Smooth muscle cell (in vitro differentiated cells): Measurements from ENCODE around the gene DPP10. TPM values are rescaled to one million over a fixed set of nuclear protein-coding genes. Genes with fewer than 3 reads are reported as not detected.

Experiments used
- DNase-seq: peaks from one replicate; lab custom pipeline; 2025; ENCODE audit not compliant: unreplicated experiment; lab: John Stamatoyannopoulos, UW
- H2AFZ ChIP-seq: fragments of 200-600 bp; sonication (generic); 2 replicates; pipeline ENCODE4 v1.6.0; 2016; ENCODE audit warnings: antibody characterized with exemption, low read depth, mild to moderate bottlenecking
- H3F3A ChIP-seq: fragments of 200-600 bp; sonication (generic); 2 replicates; pipeline ENCODE4 v1.6.0; 2017; ENCODE audit warnings: antibody characterized with exemption, low read depth
- H3K27ac ChIP-seq: fragments of 200-600 bp; sonication (generic); 2 replicates; pipeline ENCODE4 v1.5.1; 2016; ENCODE audit warnings: low read depth, mild to moderate bottlenecking
- H3K27me3 ChIP-seq: fragments of 200-600 bp; sonication (generic); 2 replicates; pipeline ENCODE4 v1.6.1; 2016; ENCODE audit warnings: low read depth, mild to moderate bottlenecking
- H3K36me3 ChIP-seq: fragments of 200-600 bp; sonication (generic); 2 replicates; pipeline ENCODE4 v1.5.1; 2016; ENCODE audit warnings: low read depth
- H3K4me1 ChIP-seq: fragments of 200-600 bp; sonication (generic); 2 replicates; pipeline ENCODE4 v1.5.1; 2016; ENCODE audit warnings: low read depth
- H3K4me2 ChIP-seq: fragments of 200-600 bp; sonication (generic); 2 replicates; pipeline ENCODE4 v1.6.0; 2016; ENCODE audit warnings: mild to moderate bottlenecking
- H3K4me3 ChIP-seq: fragments of 200-600 bp; sonication (generic); 2 replicates; pipeline ENCODE4 v1.5.1; 2016; ENCODE audit warnings: mild to moderate bottlenecking
- H3K79me2 ChIP-seq: fragments of 200-600 bp; sonication (generic); 2 replicates; pipeline ENCODE4 v1.6.0; 2016; ENCODE audit warnings: low read depth, mild to moderate bottlenecking
- H3K9ac ChIP-seq: fragments of 200-600 bp; sonication (generic); 2 replicates; pipeline ENCODE4 v1.6.0; 2016; ENCODE audit warnings: low read depth
- H3K9me3 ChIP-seq: fragments of 200-600 bp; sonication (generic); replicated peaks from 2 replicates; pipeline ENCODE4 v1.5.1; 2016; ENCODE audit warnings: low read depth
- H4K20me1 ChIP-seq: fragments of 200-600 bp; sonication (generic); 2 replicates; pipeline ENCODE4 v1.6.0; 2016; ENCODE audit warnings: low read depth
- CTCF ChIP-seq: fragments of 200-600 bp; sonication (generic); IDR thresholded peaks from 2 replicates; pipeline ENCODE4 v1.5.1; 2017; ENCODE audit warnings: borderline replicate concordance, mild to moderate bottlenecking, antibody characterized with exemption; ENCODE audit not compliant: insufficient read depth, poor library complexity, severe bottlenecking
- WGBS: methylation state at CpG from one replicate; pipeline ENCODE4 v1.1.7; 2016; ENCODE audit warnings: low lambda C conversion rate; 5-methylcytosine and 5-hydroxymethylcytosine counted together
- polyA plus RNA-seq: library from polyadenylated mRNA; unstranded; fragments of >200 nt; fragmentation: Nextera tagmentation; extraction: Ambion mirVana; gene quantifications from 2 replicates; pipeline ENCODE4 v1.2.1, GENCODE V29; 2016
- total RNA-seq: library from RNA; depleted of rRNA; stranded (reverse); fragments of >200 nt; gene quantifications from 2 replicates; pipeline ENCODE4 v1.2.3, GENCODE V29; 2014

Gene DPP10
- total and polyA plus RNA-seq, 2 experiments from 2014 or later = 3.6 TPM; not detected in 1

GRCh38 chr2:115305712-115306111 lies 863.3 kb downstream of the DPP10 start:
- Histone ChIP-seq H3K4me2 (no peak overlapping the region), H3K27me3 (no peaks in the 10 kb centered on the region), H4K20me1 (no peaks in the 10 kb centered on the region), H3K9ac (no peak overlapping the region), H2AFZ (no peak overlapping the region), H3K27ac (no peak overlapping the region), H3K36me3 (no peaks in the 10 kb centered on the region), H3K79me2 (no peaks in the 10 kb centered on the region), H3K4me1 (no peaks in the 10 kb centered on the region), H3F3A (no peaks in the 10 kb centered on the region), H3K9me3 (no peaks in the 10 kb centered on the region), H3K4me3 (no peak overlapping the region)
- 94% methylated on average over 1 of the region's 1 CpG for WGBS
- no peak for DNase-seq
- no peak for TF ChIP-seq CTCF

- 92% methylated on average over 4 of the region's 4 CpGs for WGBS
- H3K27me3 ChIP-seq = no peaks in the 10 kb centered on the region
- no peak overlapping the region for H3K4me2 ChIP-seq
- H3K9ac ChIP-seq = no peak overlapping the region
- no peaks in the 10 kb centered on the region for H3K36me3 ChIP-seq
- no peaks in the 10 kb centered on the region for H4K20me1 ChIP-seq
- H3K4me3 ChIP-seq = no peak overlapping the region
- H3K4me1 ChIP-seq = no peaks in the 10 kb centered on the region
- DNase-seq = no peak
- TF ChIP-seq CTCF = no peak
- no peak overlapping the region for H3K27ac ChIP-seq
- no peaks in the 10 kb centered on the region for H3K79me2 ChIP-seq
- no peak overlapping the region for H2AFZ ChIP-seq
- no peaks in the 10 kb centered on the region for H3F3A ChIP-seq
- no peaks in the 10 kb centered on the region for H3K9me3 ChIP-seq
Measured at GRCh38 chr2:115314119-115314518, 871.7 kb downstream of the DPP10 start.

- Histone ChIP-seq H3K9me3 (no peaks in the 10 kb centered on the region), H3K27me3 (no peaks in the 10 kb centered on the region), H4K20me1 (no peaks in the 10 kb centered on the region), H3K79me2 (no peaks in the 10 kb centered on the region), H2AFZ (no peak overlapping the region), H3K9ac (no peak overlapping the region), H3K36me3 (no peaks in the 10 kb centered on the region), H3K4me2 (no peak overlapping the region), H3K4me1 (no peaks in the 10 kb centered on the region), H3K27ac (no peak overlapping the region), H3K4me3 (no peak overlapping the region), H3F3A (no peaks in the 10 kb centered on the region)
- DNase-seq = no peak
- 62% methylated on average over 1 of the region's 1 CpG for WGBS
- TF ChIP-seq CTCF = no peak
Measured at GRCh38 chr2:115327061-115327460, 884.6 kb downstream of the DPP10 start.

- no peak overlapping the region for H3K4me2 ChIP-seq
- no peaks in the 10 kb centered on the region for H3F3A ChIP-seq
- peaks cover 11% of the 10 kb centered on the region for H3K4me1 ChIP-seq
- H3K27me3 ChIP-seq = no peaks in the 10 kb centered on the region
- no peaks in the 10 kb centered on the region for H4K20me1 ChIP-seq
- no peaks in the 10 kb centered on the region for H3K36me3 ChIP-seq
- H2AFZ ChIP-seq = no peak overlapping the region
- no peak overlapping the region for H3K27ac ChIP-seq
- TF ChIP-seq CTCF = no peak
- no peaks in the 10 kb centered on the region for H3K79me2 ChIP-seq
- no peak for DNase-seq
- no peaks in the 10 kb centered on the region for H3K9me3 ChIP-seq
- H3K4me3 ChIP-seq = no peak overlapping the region
- no peak overlapping the region for H3K9ac ChIP-seq
Measured at GRCh38 chr2:115359550-115359949, 917.1 kb downstream of the DPP10 start.
